DND-41 (cell line): Measurements from ENCODE around the gene TRAF2.

Experiments used
- ATAC-seq: fragments of 200-7000 bp; cut with Tn5 transposase; 3 replicates; pipeline ENCODE4 v1.9.1; 2021; ENCODE audit warnings: low read depth; ENCODE audit not compliant: insufficient read depth
- DNase-seq: peaks from one replicate; pipeline ENCODE4 v3.0.0-alpha.2; 2020
- H2AFZ ChIP-seq: 2 replicates; pipeline ENCODE4 v1.6.0; 2012; ENCODE audit warnings: low read depth, low read length
- H3K27ac ChIP-seq: 2 replicates; pipeline ENCODE4 v1.5.1; 2012; ENCODE audit warnings: low read length, inconsistent platforms
- H3K27me3 ChIP-seq: fragments of 200-600 bp; sonication (generic); 2 replicates; pipeline ENCODE4 v1.6.0; 2012; ENCODE audit warnings: low read length, mild to moderate bottlenecking, inconsistent platforms; ENCODE audit not compliant: insufficient read depth, poor library complexity
- H3K36me3 ChIP-seq: 2 replicates; pipeline ENCODE4 v1.5.1; 2012; ENCODE audit warnings: low read length, inconsistent platforms; ENCODE audit not compliant: insufficient read depth
- H3K4me1 ChIP-seq: 2 replicates; pipeline ENCODE4 v1.5.1; 2012; ENCODE audit warnings: mild to moderate bottlenecking, low read length; ENCODE audit not compliant: insufficient read depth
- H3K4me2 ChIP-seq: 2 replicates; pipeline ENCODE4 v1.6.0; 2012; ENCODE audit warnings: mild to moderate bottlenecking, moderate library complexity, low read length, inconsistent platforms; ENCODE audit not compliant: insufficient read depth
- H3K4me3 ChIP-seq, 2 experiments: fragments of 200-600 bp in 1 of 2; shearing (Covaris generic) in 1 of 2; 2 replicates each; pipeline ENCODE4 v1.5.1; 2012 to 2016; ENCODE audit warnings: inconsistent platforms in 2 of 2, low read length in 2 of 2, mild to moderate bottlenecking in 2 of 2, low read depth in 1 of 2, moderate library complexity in 1 of 2
- H3K79me2 ChIP-seq: 2 replicates; pipeline ENCODE4 v1.6.0; 2012; ENCODE audit warnings: low read length, inconsistent platforms; ENCODE audit not compliant: insufficient read depth
- H3K9ac ChIP-seq: 2 replicates; pipeline ENCODE4 v1.6.0; 2012; ENCODE audit warnings: low read depth, mild to moderate bottlenecking, inconsistent platforms, low read length, moderate library complexity
- H3K9me3 ChIP-seq: 2 replicates; pipeline ENCODE4 v1.5.1; 2012; ENCODE audit warnings: low read length, moderate library complexity, mild to moderate bottlenecking, inconsistent platforms; ENCODE audit not compliant: insufficient read depth, severe bottlenecking
- H4K20me1 ChIP-seq: 2 replicates; pipeline ENCODE4 v1.6.0; 2012; ENCODE audit warnings: low read length; ENCODE audit not compliant: insufficient read depth
- CTCF ChIP-seq: IDR thresholded peaks from 2 replicates; pipeline ENCODE4 v1.5.1; 2012; ENCODE audit warnings: borderline replicate concordance, low read length, moderate library complexity, mild to moderate bottlenecking; ENCODE audit not compliant: poor library complexity, severe bottlenecking; ENCODE audit errors: extremely low read depth
- EZH2 ChIP-seq: IDR thresholded peaks from 3 replicates; pipeline ENCODE4 v1.6.1; 2012; ENCODE audit warnings: borderline replicate concordance, low read depth, mild to moderate bottlenecking, moderate library complexity, low read length, inconsistent platforms; ENCODE audit not compliant: severe bottlenecking

Gene TRAF2

GRCh38 chr9:136876476-136876875, 9.8 kb upstream of the TRAF2 start:
- H3K9ac ChIP-seq: no peak overlapping the region

GRCh38 chr9:136880651-136881050, 5.7 kb upstream of the TRAF2 start:
- peaks cover 6% of the 10 kb centered on the region for H3K79me2 ChIP-seq
- no peak overlapping the region for H3K27ac ChIP-seq
- ATAC-seq (no peak), DNase-seq (no peak)
- H3K4me1 ChIP-seq: peaks cover 10% of the 10 kb centered on the region
- no peaks in the 10 kb centered on the region for H4K20me1 ChIP-seq
- H3K4me2 ChIP-seq: no peak overlapping the region
- no peaks in the 10 kb centered on the region for H3K9me3 ChIP-seq
- no peak overlapping the region for H3K4me3 ChIP-seq
- TF ChIP-seq EZH2 (no peak), CTCF (no peak)
- no peaks in the 10 kb centered on the region for H3K27me3 ChIP-seq
- peaks cover 6% of the 10 kb centered on the region; the same call in 1 of the 2 replicates for H3K36me3 ChIP-seq
- no peak overlapping the region for H3K9ac ChIP-seq
- H2AFZ ChIP-seq: no peak overlapping the region

More at GRCh38 chr9:136876476-136876875, 9.8 kb upstream of the TRAF2 start:
- no peak overlapping the region for H3K4me2 ChIP-seq
- H3K9me3 ChIP-seq: peaks cover 12% of the 10 kb centered on the region
- ATAC-seq (no peak), DNase-seq (no peak)
- no peak overlapping the region for H3K4me3 ChIP-seq
- no peaks in the 10 kb centered on the region for H4K20me1 ChIP-seq
- H3K27me3 ChIP-seq: no peaks in the 10 kb centered on the region
- no peak for TF ChIP-seq EZH2
- TF ChIP-seq CTCF: no peak
- no peak overlapping the region for H3K27ac ChIP-seq
- no peak overlapping the region for H2AFZ ChIP-seq
- H3K4me1 ChIP-seq: no peaks in the 10 kb centered on the region
- no peaks in the 10 kb centered on the region for H3K79me2 ChIP-seq
- H3K36me3 ChIP-seq: no peaks in the 10 kb centered on the region

- no peak for DNase-seq
- no peak overlapping the region for H3K9ac ChIP-seq
Observed at GRCh38 chr9:136881691-136882108, 4.6 kb upstream of the TRAF2 start.

More at GRCh38 chr9:136881691-136882108, 4.6 kb upstream of the TRAF2 start:
- Histone ChIP-seq H3K27me3 (no peaks in the 10 kb centered on the region), H2AFZ (no peak overlapping the region), H3K27ac (no peak overlapping the region), H3K4me3 (no peak overlapping the region), H3K9me3 (no peaks in the 10 kb centered on the region), H3K4me2 (no peak overlapping the region), H3K79me2 (peaks cover 8% of the 10 kb centered on the region), H4K20me1 (no peaks in the 10 kb centered on the region), H3K36me3 (peaks cover 6% of the 10 kb centered on the region; the same call in 1 of the 2 replicates), H3K4me1 (peaks cover 10% of the 10 kb centered on the region)
- TF ChIP-seq EZH2 (no peak), CTCF (no peak)
- no peak for ATAC-seq
